Liver (tissue), 9 donors: ENCODE data around the gene APOC1. TPM values are rescaled to one million over a fixed set of nuclear protein-coding genes. Genes with fewer than 3 reads are reported as not detected.

ENCODE experiments used
- DNase-seq: peaks from one replicate; pipeline ENCODE4 v3.0.0-alpha.2; 2017; ENCODE audit warnings: low spot score
- H3K27ac ChIP-seq, 2 donors: one replicate each; pipeline ENCODE4 v1.7.0; 2013; ENCODE audit warnings: inconsistent platforms in 2 of 2, low read length in 2 of 2, control low read depth in 1 of 2, low read depth in 1 of 2, mild to moderate bottlenecking in 1 of 2
- H3K27me3 ChIP-seq, 4 donors: one replicate each; pipeline versions ENCODE4 v1.6.1 to v1.7.0; 2013; ENCODE audit warnings: low read length in 3 of 4, inconsistent platforms in 1 of 4, mild to moderate bottlenecking in 1 of 4, moderate library complexity in 1 of 4; ENCODE audit not compliant: control insufficient read depth in 4 of 4, insufficient read depth in 4 of 4
- H3K36me3 ChIP-seq, 4 donors: one replicate each; pipeline versions ENCODE4 v1.6.1 to v1.7.0; 2013; ENCODE audit warnings: low read length in 3 of 4, mild to moderate bottlenecking in 3 of 4, low read depth in 1 of 4, moderate library complexity in 1 of 4; ENCODE audit not compliant: control insufficient read depth in 4 of 4, insufficient read depth in 3 of 4
- H3K4me1 ChIP-seq, 4 donors: one replicate each; pipeline versions ENCODE4 v1.6.1 to v1.7.0; 2013; ENCODE audit warnings: low read length in 3 of 4, mild to moderate bottlenecking in 3 of 4, moderate library complexity in 1 of 4; ENCODE audit not compliant: control insufficient read depth in 4 of 4, insufficient read depth in 4 of 4
- H3K4me3 ChIP-seq, 3 donors: one replicate each; pipeline versions ENCODE4 v1.6.1 to v1.7.0; 2013; ENCODE audit warnings: low read length in 3 of 3, control low read depth in 1 of 3, low read depth in 1 of 3, mild to moderate bottlenecking in 1 of 3
- H3K9ac ChIP-seq, 2 donors: one replicate each; pipeline ENCODE4 v1.7.0; 2013; ENCODE audit warnings: low read length in 2 of 2, mild to moderate bottlenecking in 2 of 2, moderate library complexity in 2 of 2, control low read depth in 1 of 2, low read depth in 1 of 2
- H3K9me3 ChIP-seq, 4 donors: one replicate each; pipeline versions ENCODE4 v1.6.1 to v1.7.0; 2013; ENCODE audit warnings: low read length in 3 of 4; ENCODE audit not compliant: control insufficient read depth in 4 of 4
- ATF3 ChIP-seq: IDR thresholded peaks from 2 replicates; pipeline ENCODE4 v1.6.1; 2016; ENCODE audit warnings: antibody characterized with exemption
- FOXA1 ChIP-seq: IDR thresholded peaks from 2 replicates; pipeline ENCODE4 v1.6.1; 2016; ENCODE audit warnings: antibody characterized with exemption
- FOXA2 ChIP-seq: IDR thresholded peaks from 2 replicates; pipeline ENCODE4 v1.6.1; 2016; ENCODE audit warnings: antibody characterized with exemption
- HNF4A ChIP-seq, 2 donors: conservative IDR thresholded peaks; 2 replicates each; pipeline ENCODE4 v1.6.1; 2016; ENCODE audit warnings: antibody characterized with exemption in 2 of 2, mild to moderate bottlenecking in 2 of 2
- HNF4G ChIP-seq: IDR thresholded peaks from 2 replicates; pipeline ENCODE4 v1.6.1; 2016; ENCODE audit warnings: antibody characterized with exemption
- JUND ChIP-seq, 2 donors: IDR thresholded peaks; 2 replicates each; pipeline ENCODE4 v1.6.1; 2016; ENCODE audit warnings: antibody characterized with exemption in 2 of 2
- MAX ChIP-seq: IDR thresholded peaks from 2 replicates; pipeline ENCODE4 v1.6.1; 2016; ENCODE audit warnings: antibody characterized with exemption
- NR2F2 ChIP-seq: IDR thresholded peaks from 2 replicates; pipeline ENCODE4 v1.6.1; 2016; ENCODE audit warnings: antibody characterized with exemption
- RAD21 ChIP-seq, 2 donors: IDR thresholded peaks; 2 replicates each; pipeline ENCODE4 v1.6.1; 2016; ENCODE audit warnings: antibody characterized with exemption in 2 of 2, mild to moderate bottlenecking in 2 of 2
- REST ChIP-seq: IDR thresholded peaks from 2 replicates; pipeline ENCODE4 v1.6.1; 2016; ENCODE audit warnings: antibody characterized with exemption, mild to moderate bottlenecking
- RXRA ChIP-seq, 2 donors: IDR thresholded peaks; 2 replicates each; pipeline ENCODE4 v1.6.1; 2017 to 2018; ENCODE audit warnings: antibody characterized with exemption in 2 of 2, mild to moderate bottlenecking in 1 of 2
- SP1 ChIP-seq: IDR thresholded peaks from 2 replicates; pipeline ENCODE4 v1.6.1; 2018; ENCODE audit warnings: antibody characterized with exemption, mild to moderate bottlenecking
- TAF1 ChIP-seq: conservative IDR thresholded peaks from 2 replicates; pipeline ENCODE4 v1.6.1; 2016; ENCODE audit warnings: antibody characterized with exemption, mild to moderate bottlenecking
- YY1 ChIP-seq: IDR thresholded peaks from 2 replicates; pipeline ENCODE4 v1.6.1; 2016; ENCODE audit warnings: antibody characterized with exemption, mild to moderate bottlenecking
- WGBS: extraction: QIAGEN DNeasy Blood & Tissue Kit; methylation state at CpG from one replicate; pipeline ENCODE4 v1.1.7; 2013; 5-methylcytosine and 5-hydroxymethylcytosine counted together
- polyA plus RNA-seq, 2 donors: library from polyadenylated mRNA; stranded (reverse) in 1 of 2; unstranded in 1 of 2; fragments of 200-250 nt in 1 of 2; fragments of >200 nt in 1 of 2; fragmentation: Nextera tagmentation in 1 of 2; extraction: Ambion mirVana in 1 of 2; gene quantifications; one replicate each; pipeline versions ENCODE4 v1.2.1 to v1.2.3, GENCODE V29; 2013 to 2015
- total RNA-seq, 2 donors: library from RNA; depleted of rRNA; stranded (reverse); fragments of >200 nt; gene quantifications; one replicate each; pipeline ENCODE4 v1.2.3, GENCODE V29; 2014
- donor health status: healthy.
- donor health status: healthy.
- donor health status: healthy.
- donor health status: healthy.
- donor health status: healthy.

APOC1 gene
- total and polyA plus RNA-seq, 4 donors: 612 to 10,095 (median 2,966) TPM

GRCh38 chr19:44930088-44930487 lies 15.7 kb downstream of the APOC1 start:
- Histone ChIP-seq H3K9ac (no peak overlapping the region), H3K36me3 (no peaks in the 10 kb centered on the region), H3K27ac (peak overlapping the region; percentile 32 to 39), H3K27me3 (no peaks in the 10 kb centered on the region), H3K4me1 (peaks cover 21 to 49% (median 37%) of the 10 kb centered on the region in 4 donors), H3K9me3 (no peaks in the 10 kb centered on the region), H3K4me3 (no peak overlapping the region)
- TF ChIP-seq HNF4A (conservative IDR thresholded peaks at IDR 0.05) (peak; percentile 80 to 91), RXRA (IDR thresholded peaks at IDR 0.05) (peak; percentile 77 to 87), JUND (IDR thresholded peaks at IDR 0.05) (peak in 1 of 2 donors; percentile 43), FOXA2 (peak; percentile 14), FOXA1 (no peak), HNF4G (peak; percentile 63), MAX (peak; percentile 23), RAD21 (IDR thresholded peaks at IDR 0.05) (peak in 1 of 2 donors; percentile 48), YY1 (peak; percentile 44), REST (no peak), SP1 (peak; percentile 79), NR2F2 (no peak)
- no peak for DNase-seq
- 34% methylated on average over 7 of the region's 7 CpGs for WGBS

GRCh38 chr19:44931541-44931940 lies 17.1 kb downstream of the APOC1 start:
- Histone ChIP-seq H3K9me3 (no peaks in the 10 kb centered on the region), H3K27me3 (no peaks in the 10 kb centered on the region), H3K4me3 (no peak overlapping the region), H3K9ac (no peak overlapping the region), H3K36me3 (no peaks in the 10 kb centered on the region), H3K4me1 (peaks cover 12 to 46% (median 35%) of the 10 kb centered on the region in 4 donors), H3K27ac (peak overlapping the region in 1 of 2 donors; percentile 32)
- TF ChIP-seq HNF4A (conservative IDR thresholded peaks at IDR 0.05): no peak
- no peak for TF ChIP-seq HNF4G
- no peak for TF ChIP-seq ATF3
- TF ChIP-seq TAF1: no peak
- no peak for TF ChIP-seq FOXA1
- TF ChIP-seq REST: no peak
- no peak for TF ChIP-seq NR2F2
- WGBS: 96% methylated on average over 4 of the region's 4 CpGs
- DNase-seq: no peak
